Muscle of leg (tissue), 11 donors: Measurements from ENCODE around the gene COX19. TPM values are rescaled to one million over a fixed set of nuclear protein-coding genes. Genes with fewer than 3 reads are reported as not detected.

Experiments used
- DNase-seq: peaks from one replicate; pipeline ENCODE4 v3.0.0; 2013
- H3K27ac ChIP-seq: one replicate; pipeline ENCODE4 v1.5.1; 2013; ENCODE audit warnings: mild to moderate bottlenecking, low read length, control low read depth
- H3K27me3 ChIP-seq: one replicate; pipeline ENCODE4 v1.6.1; 2013; ENCODE audit warnings: low read length; ENCODE audit not compliant: control insufficient read depth, insufficient read depth
- H3K36me3 ChIP-seq: one replicate; pipeline ENCODE4 v1.6.1; 2013; ENCODE audit warnings: low read length; ENCODE audit not compliant: control insufficient read depth, insufficient read depth
- H3K4me1 ChIP-seq: one replicate; pipeline ENCODE4 v1.6.1; 2013; ENCODE audit warnings: low read length; ENCODE audit not compliant: control insufficient read depth, insufficient read depth
- H3K4me3 ChIP-seq: one replicate; pipeline ENCODE4 v1.5.1; 2013; ENCODE audit warnings: low read length, control low read depth
- H3K9me3 ChIP-seq: replicated peaks from 2 replicates; pipeline ENCODE4 v1.6.1; 2013; ENCODE audit warnings: low read depth, low read length; ENCODE audit not compliant: control insufficient read depth
- WGBS: methylation state at CpG from one replicate; pipeline ENCODE4 v1.1.5; 2013; ENCODE audit warnings: missing lambda C conversion rate; ENCODE audit not compliant: insufficient coverage; 5-methylcytosine and 5-hydroxymethylcytosine counted together
- polyA plus RNA-seq, 8 donors: library from polyadenylated mRNA; unstranded; fragments of 120-200 nt; gene quantifications; one replicate each; pipeline versions ENCODE4 v1.2.1 to v1.2.3, GENCODE V29; 2013; ENCODE audit warnings: inconsistent platforms in 1 of 8, low replicate concordance in 1 of 8; ENCODE audit not compliant: insufficient read length in 8 of 8, insufficient read depth in 1 of 8
- total RNA-seq: library from RNA; stranded (reverse); fragments of 120-200 nt; gene quantifications from one replicate; pipeline ENCODE4 v1.2.4, GENCODE V29; 2013

Gene COX19
- total and polyA plus RNA-seq, 9 donors: 8.9 to 12.4 (median 10.6) TPM

DNA sequence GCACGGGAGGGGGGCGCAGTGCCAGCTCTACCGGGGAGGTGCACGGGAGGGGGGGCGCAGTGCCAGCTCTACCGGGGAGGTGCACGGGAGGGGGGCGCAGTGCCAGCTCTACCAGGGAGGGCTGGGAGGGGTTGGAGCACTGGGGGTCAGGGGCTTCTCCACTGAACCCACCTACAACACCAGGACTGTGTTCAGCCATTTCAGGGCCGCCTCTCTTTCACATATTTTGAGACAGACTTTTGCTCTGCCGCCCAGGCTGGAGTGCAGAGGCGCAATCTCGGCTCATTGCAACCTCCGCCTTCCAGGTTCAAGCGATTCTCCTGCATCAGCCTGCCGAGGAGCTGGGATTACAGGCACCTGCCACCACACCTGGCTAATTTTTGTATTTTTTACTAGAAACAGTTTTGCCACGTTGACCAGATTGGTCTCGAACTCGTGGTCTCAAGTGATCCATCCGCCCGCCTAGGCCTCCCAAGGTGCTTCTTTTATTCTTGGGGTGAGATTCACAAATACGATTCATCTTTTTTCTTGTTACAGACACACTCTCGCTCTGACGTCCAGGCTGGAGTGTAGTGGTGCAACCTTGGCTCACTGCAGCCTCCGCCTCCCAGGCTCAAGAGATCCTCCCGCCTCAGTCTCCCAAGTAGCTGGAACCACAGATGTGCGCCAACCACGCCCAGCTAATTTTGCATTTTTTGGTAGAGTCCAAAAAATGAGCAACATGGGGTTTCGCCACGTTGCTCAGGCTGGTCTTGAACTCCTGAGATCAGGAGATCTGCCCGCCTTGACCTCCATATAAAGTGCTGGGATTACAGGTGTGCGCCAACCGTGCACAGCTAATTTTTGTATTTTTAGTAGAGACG is 57.9 kb downstream of the COX19 start:
- 87% methylated on average over 21 of the region's 33 CpGs for whole genome bisulfite sequencing
- H3K4me1 ChIP-seq: peaks cover 14% of the 10 kb centered on the region
- H3K36me3 ChIP-seq: no peaks in the 10 kb centered on the region
- H3K27ac ChIP-seq: no peak overlapping the region
- no peaks in the 10 kb centered on the region for H3K27me3 ChIP-seq
- DNase-seq: no peak
- H3K4me3 ChIP-seq: no peak overlapping the region
- H3K9me3 ChIP-seq: no peaks in the 10 kb centered on the region

GRCh38 chr7:916291-916941 is 58.9 kb downstream of the COX19 start:
- Histone ChIP-seq H3K9me3 (no peaks in the 10 kb centered on the region), H3K27ac (no peak overlapping the region), H3K4me3 (no peak overlapping the region), H3K4me1 (peaks cover 5% of the 10 kb centered on the region), H3K36me3 (no peaks in the 10 kb centered on the region), H3K27me3 (no peaks in the 10 kb centered on the region)
- 41% methylated on average over 5 of the region's 17 CpGs for WGBS
- DNase-seq: no peak

Other genes with a start within 250 kb of the COX19 start
- gene DNAAF5, start 248.8 kb downstream of the COX19 start, total RNA-seq: 14.3 TPM
- gene DNAAF5, start 248.8 kb downstream of the COX19 start, polyA plus RNA-seq: 10 to 100 TPM; 22.5 to 28.4 (median 26.3) TPM
- 23.1 TPM for gene PRKAR1B, start 248.3 kb downstream of the COX19 start, total RNA-seq
- gene PRKAR1B, start 248.3 kb downstream of the COX19 start, polyA plus RNA-seq: 10 to 100 TPM; 32.4 to 45.4 (median 38.5) TPM
- 151 TPM for gene SUN1, start 143.1 kb downstream of the COX19 start, total RNA-seq
- gene SUN1, start 143.1 kb downstream of the COX19 start, polyA plus RNA-seq: 100 to 1,000 TPM; 150 to 238 (median 175) TPM
- 26.6 TPM for gene GET4, start 99.0 kb downstream of the COX19 start, total RNA-seq
- 10 to 100 TPM; 31.9 to 50.2 (median 42.3) TPM for gene GET4, start 99.0 kb downstream of the COX19 start, polyA plus RNA-seq
- gene ADAP1, start 20.9 kb downstream of the COX19 start, total RNA-seq: 2.0 TPM
- gene ADAP1, start 20.9 kb downstream of the COX19 start, polyA plus RNA-seq: 1 to 10 TPM; 2.2 to 6.1 (median 3.3) TPM
- gene CYP2W1, start 7.6 kb upstream of the COX19 start, total RNA-seq: 0.62 TPM
- 10 to 100 TPM in 2 of 8 donors, 1 to 10 TPM in 2, under 1 TPM in 4; 0.69 to 26.3 (median 1.0) TPM for gene CYP2W1, start 7.6 kb upstream of the COX19 start, polyA plus RNA-seq
- 2.7 TPM for gene GPR146, start 69.0 kb upstream of the COX19 start, total RNA-seq
- 1 to 10 TPM; 2.3 to 4.8 (median 3.4) TPM for gene GPR146, start 69.0 kb upstream of the COX19 start, polyA plus RNA-seq
- gene GPER1, start 112.6 kb upstream of the COX19 start, total RNA-seq: 9.6 TPM
- 10 to 100 TPM in 7 of 8 donors, 1 to 10 TPM in 1; 9.6 to 17.7 (median 11.7) TPM for gene GPER1, start 112.6 kb upstream of the COX19 start, polyA plus RNA-seq
- 16.3 TPM for gene ZFAND2A, start 184.6 kb upstream of the COX19 start, total RNA-seq
- gene ZFAND2A, start 184.6 kb upstream of the COX19 start, polyA plus RNA-seq: 10 to 100 TPM; 13.0 to 19.2 (median 15.7) TPM